Measurements from ENCODE around the gene PPP1R36. TPM values are rescaled to one million over a fixed set of nuclear protein-coding genes. Genes with fewer than 3 reads are reported as not detected.
"Not testable (repeated sequence)": the region's sequence is repeated elsewhere in the genome, so short reads cannot be mapped to it uniquely, and the experiment has no call there.

PPP1R36 gene
- total RNA-seq, 2 experiments from 2014 or later: 0.50 TPM; not detected in 1

DNA sequence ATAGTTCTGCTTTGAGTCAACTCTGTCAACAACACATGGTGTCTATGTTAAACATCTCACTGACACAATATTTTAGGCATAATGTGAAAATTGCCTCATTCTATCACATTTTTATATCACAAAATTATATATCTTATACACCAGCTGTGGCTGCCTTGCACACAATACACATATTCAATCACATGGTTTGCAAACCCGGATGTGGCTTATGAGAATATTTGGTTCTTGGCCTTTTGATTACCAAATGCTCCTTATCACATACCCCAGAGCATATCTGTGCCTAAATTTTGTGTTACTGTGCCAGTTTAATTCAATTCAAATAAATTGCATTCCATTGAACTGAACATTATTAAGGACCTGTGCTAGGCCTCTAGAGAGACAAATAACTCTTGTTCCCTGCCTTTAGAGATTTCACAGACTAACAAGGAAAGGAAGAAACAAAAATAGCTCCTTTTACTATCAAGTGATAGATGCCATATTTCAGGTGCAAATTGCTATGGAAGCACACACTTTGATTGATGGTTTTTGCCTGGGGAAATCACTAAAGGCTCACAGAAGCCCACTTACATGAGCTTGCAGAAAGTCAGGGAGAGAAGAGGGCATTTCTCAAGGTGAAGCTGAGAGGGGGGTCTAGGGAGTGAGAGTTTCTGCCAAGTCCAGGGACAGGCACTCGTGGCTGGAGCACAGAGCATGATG is 63.4 kb downstream of the PPP1R36 start:
- H3K9me3 Mint-ChIP-seq: no peaks in the 10 kb centered on the region
- CTCF ChIA-PET: interaction anchor here (1.9 kb wide), 1 partner anchor 23 kb away, joined by 6 read pairs; no protein-coding TSS in a partner anchor
- no peak for DNase-seq
- H3K4me3 Mint-ChIP-seq: no peak overlapping the region
- no peak overlapping the region for H3K27ac Mint-ChIP-seq
- POLR2A ChIA-PET: no interaction called here
- peaks cover 8% of the 10 kb centered on the region for H3K27me3 Mint-ChIP-seq
- no peaks in the 10 kb centered on the region for H3K36me3 Mint-ChIP-seq (ENCODE audit: low read depth)
- no peaks in the 10 kb centered on the region for H3K4me1 Mint-ChIP-seq

DNA sequence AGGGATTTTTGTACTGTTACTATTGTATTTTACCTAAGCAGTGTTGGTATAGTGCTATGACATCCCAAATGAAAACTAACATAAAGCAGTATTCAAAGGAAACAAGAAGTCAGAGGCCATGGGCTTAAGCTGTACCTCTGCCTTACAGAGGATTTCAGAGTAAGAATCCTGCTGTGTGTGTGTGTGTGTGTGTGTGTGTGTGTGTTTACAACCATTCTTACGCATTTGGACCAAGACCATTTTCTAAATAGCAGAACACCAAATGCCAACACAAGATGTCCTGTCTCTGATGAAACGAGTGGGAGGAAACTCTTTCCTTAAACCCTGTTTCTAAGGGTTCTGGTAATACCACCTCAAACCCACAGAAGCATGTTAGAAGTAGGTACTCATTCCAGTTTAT is 64.4 kb downstream of the PPP1R36 start:
- ChIA-PET POLR2A (no interaction called here), CTCF (interaction anchor here (0.9 to 1.3 kb wide), 2 partner anchors 17 to 339 kb away, joined by 3 read pairs; no protein-coding TSS in a partner anchor)
- Mint-ChIP-seq H3K27me3 (peaks cover 8% of the 10 kb centered on the region), H3K4me1 (no peaks in the 10 kb centered on the region), H3K27ac (no peak overlapping the region), H3K36me3 (ENCODE audit: low read depth) (no peaks in the 10 kb centered on the region), H3K4me3 (no peak overlapping the region), H3K9me3 (no peaks in the 10 kb centered on the region)
- no peak for DNase-seq

DNA sequence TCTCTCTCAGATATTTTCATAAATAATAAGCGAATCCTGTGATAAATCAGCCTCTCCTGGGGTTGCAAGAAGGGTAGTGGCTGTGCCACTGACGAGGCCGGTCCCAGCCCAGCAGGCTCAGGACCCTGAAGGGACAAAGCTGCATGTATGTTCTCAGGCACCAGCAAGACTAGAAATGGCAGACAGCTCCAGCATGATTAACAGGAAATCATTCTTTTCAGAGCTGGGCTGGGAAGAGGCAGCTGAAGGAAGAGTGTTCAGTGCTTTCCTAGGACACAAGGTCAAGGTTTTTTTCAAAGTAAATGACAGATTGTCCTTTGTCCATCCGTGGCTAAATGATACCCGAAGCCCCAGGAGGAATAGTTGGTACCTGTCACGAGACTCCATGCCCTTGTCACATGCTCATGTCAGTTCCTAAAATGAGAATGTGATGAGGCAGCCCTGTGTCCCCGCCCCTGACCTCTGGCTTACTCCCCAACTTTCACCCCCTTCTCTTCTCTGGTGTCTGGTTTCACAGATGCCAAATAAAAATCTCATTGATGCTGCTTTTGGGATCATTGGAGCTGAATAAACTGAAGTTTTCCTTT is 65.1 kb downstream of the PPP1R36 start:
- H3K27ac Mint-ChIP-seq: no peak overlapping the region
- no peaks in the 10 kb centered on the region for H3K36me3 Mint-ChIP-seq (ENCODE audit: low read depth)
- H3K27me3 Mint-ChIP-seq: peaks cover 7% of the 10 kb centered on the region
- CTCF ChIA-PET: interaction anchor here (0.9 to 1.3 kb wide), 2 partner anchors 16 to 338 kb away, joined by 3 read pairs; no protein-coding TSS in a partner anchor
- no peak for DNase-seq
- POLR2A ChIA-PET: no interaction called here
- no peak overlapping the region for H3K4me3 Mint-ChIP-seq
- no peaks in the 10 kb centered on the region for H3K4me1 Mint-ChIP-seq
- H3K9me3 Mint-ChIP-seq: no peaks in the 10 kb centered on the region

DNA sequence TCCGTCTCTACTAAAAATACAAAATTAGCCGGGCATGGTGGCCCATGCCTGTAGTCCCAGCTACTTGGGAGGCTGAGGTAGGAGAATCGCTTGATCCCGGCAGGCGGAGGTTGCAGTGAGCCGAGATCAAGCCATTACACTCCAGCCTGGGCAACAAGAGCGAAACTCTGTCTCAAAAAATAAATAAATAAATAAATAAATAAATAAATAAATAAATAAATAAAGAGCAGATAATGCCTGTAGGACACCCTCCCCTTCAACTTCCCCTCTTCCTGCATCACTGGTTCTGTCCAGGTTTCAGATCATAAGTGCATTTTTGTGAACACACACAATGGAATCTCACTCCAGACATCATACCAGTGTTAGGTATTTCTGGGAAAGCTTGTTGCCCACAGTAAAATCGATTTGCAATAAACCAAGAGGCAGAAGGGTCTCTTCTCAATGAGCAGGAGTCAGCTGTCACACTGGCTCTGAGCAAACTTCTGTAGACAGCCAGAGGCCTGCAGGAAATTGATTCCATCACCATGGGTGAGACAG is 68.2 kb downstream of the PPP1R36 start:
- DNase-seq; POLR2A ChIA-PET; H3K9me3 Mint-ChIP-seq; H3K4me1 Mint-ChIP-seq; H3K4me3 Mint-ChIP-seq; H3K27ac Mint-ChIP-seq; H3K36me3 Mint-ChIP-seq (ENCODE audit: low read depth): not testable (repeated sequence)
- peaks cover 15% of the 10 kb centered on the region for H3K27me3 Mint-ChIP-seq
- CTCF ChIA-PET: interaction anchor here (0.5 to 3.1 kb wide), 4 partner anchors 18 to 588 kb away, joined by 3 to 14 read pairs (median 4); no protein-coding TSS in a partner anchor

DNA sequence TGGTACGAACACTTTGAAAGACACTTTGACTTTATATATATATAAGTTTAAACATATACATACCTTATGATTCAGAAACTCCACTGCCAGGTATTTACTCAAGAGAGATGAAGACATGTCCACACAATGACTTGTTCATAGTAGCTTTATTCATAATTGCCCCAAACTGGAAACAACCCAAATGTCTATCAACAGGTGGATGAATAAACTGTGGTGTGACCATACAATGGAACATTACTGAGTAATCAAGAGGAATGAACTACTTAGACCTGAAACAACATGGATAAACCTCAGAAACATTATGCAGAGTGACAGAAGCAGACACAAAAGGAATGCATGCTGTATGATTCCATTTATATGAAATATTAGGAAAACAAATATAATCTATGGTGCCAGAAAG is 71.1 kb downstream of the PPP1R36 start:
- DNase-seq: no peak
- Mint-ChIP-seq H3K36me3 (ENCODE audit: low read depth) (no peaks in the 10 kb centered on the region), H3K4me1 (peaks cover 11% of the 10 kb centered on the region), H3K27me3 (peaks cover 18% of the 10 kb centered on the region), H3K4me3 (no peak overlapping the region), H3K9me3 (no peaks in the 10 kb centered on the region), H3K27ac (no peak overlapping the region)
- ChIA-PET CTCF (no interaction called here), POLR2A (no interaction called here)

DNA sequence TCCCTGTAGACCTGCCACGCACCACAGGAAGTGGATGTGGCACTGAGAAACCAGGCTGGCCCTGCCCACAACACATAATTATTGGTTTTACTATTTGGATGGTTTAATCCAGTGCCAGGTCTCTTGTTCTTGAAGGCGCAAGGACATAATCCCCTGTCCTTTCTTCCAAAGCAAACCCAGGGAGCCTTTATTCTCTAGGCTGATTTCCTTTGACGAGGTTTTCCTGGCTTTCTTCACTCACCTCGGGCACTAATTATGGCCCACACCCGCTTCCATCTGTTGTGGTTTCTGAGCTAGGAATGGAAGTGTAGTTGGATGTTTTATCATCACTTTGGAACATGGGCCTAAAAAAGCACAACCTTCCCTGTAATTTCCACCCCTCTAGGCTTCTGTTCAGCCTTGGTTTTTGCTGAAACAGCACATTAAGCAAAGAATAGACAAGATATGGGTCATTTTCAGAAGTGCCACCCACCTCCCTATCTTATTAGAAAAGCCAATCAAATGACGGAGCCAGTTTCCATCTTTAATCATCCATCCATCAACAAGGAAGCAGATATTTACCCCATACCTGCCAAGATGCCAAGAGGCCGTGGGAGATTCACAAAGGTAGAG is 73.9 kb downstream of the PPP1R36 start:
- no peaks in the 10 kb centered on the region for H3K36me3 Mint-ChIP-seq (ENCODE audit: low read depth)
- POLR2A ChIA-PET: no interaction called here

DNA sequence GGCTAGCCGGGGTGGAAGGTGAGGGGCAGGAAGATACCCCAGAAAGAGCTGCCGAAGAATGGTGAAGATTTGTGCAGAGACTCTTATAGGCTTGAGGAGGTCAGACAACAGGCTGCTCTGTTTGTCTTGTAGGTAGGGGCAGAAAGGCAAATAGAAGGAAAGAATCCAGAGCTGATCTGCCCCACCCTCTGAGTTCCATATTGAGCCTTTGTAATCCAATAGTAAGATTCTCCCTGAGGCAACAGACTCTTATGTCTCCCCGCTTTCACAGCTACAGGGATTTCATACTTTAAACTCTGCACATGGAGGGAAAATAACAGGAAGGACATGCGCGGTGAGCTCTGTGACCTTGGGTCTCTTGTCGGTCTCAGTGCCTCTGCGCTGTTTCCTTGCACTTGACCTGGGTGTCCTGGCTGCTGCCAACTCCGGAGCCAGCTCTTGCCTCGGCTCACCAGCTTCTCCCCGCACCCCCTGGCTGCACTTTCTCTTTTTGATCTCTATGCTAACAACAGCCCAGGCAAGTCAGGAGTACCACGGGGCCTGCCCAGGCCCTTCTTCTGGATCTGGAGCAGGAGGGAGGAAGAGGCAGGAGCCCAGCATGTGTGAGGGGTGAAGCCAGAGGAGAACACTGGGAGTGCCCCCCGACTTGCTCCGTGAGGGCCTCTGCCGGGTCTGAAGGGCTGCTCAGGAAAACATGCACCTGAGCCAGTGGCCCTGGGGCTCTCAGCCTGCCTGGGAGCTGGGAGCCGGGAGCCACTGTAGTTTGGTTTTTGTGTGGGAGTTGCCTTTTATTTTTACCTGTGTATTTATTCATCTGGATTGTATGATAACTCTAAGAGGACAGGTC is 75.8 kb downstream of the PPP1R36 start:
- ChIA-PET CTCF (interaction anchor here (0.8 to 1.5 kb wide), 3 partner anchors 11 to 170 kb away, joined by 3 to 4 read pairs (median 3); partner anchors contain the start of gene HSPA2), POLR2A (no interaction called here)
- Mint-ChIP-seq H3K9me3 (no peaks in the 10 kb centered on the region), H3K4me1 (peaks cover 11% of the 10 kb centered on the region), H3K36me3 (ENCODE audit: low read depth) (no peaks in the 10 kb centered on the region), H3K4me3 (no peak overlapping the region), H3K27ac (no peak overlapping the region), H3K27me3 (peaks cover 14% of the 10 kb centered on the region)
- DNase-seq: no peak

More for the DNA sequence above, 73.9 kb downstream of the PPP1R36 start:
- H3K27me3 Mint-ChIP-seq: peaks cover 11% of the 10 kb centered on the region
- CTCF ChIA-PET: no interaction called here
- no peak overlapping the region for H3K27ac Mint-ChIP-seq
- H3K4me1 Mint-ChIP-seq: peaks cover 11% of the 10 kb centered on the region
- no peaks in the 10 kb centered on the region for H3K9me3 Mint-ChIP-seq
- DNase-seq: no peak
- H3K4me3 Mint-ChIP-seq: no peak overlapping the region

DNA sequence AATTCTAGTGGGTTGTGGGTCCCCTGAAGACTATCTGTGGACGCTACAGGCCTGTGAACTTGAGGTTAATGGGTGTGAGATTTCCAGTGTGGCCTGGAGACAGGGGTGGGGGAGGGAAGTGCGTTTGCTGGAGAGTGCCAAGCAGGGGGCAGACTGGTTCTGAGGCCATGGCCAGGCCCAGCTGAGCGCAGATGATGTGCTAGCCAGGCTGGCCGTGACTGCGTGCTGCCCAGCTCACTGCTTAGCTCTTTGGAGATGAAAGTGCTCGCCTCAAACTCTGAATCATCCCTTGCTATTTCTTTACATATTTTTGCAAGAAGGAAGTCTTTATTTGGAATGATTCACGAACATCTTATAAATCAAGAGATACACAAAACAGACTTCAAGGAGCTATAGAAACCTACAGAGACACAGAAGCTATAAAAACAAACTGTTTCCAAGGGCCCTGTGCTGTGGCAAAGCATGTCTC is 79.2 kb downstream of the PPP1R36 start:
- no peak overlapping the region for H3K4me3 Mint-ChIP-seq
- H3K4me1 Mint-ChIP-seq: no peaks in the 10 kb centered on the region
- H3K9me3 Mint-ChIP-seq: no peaks in the 10 kb centered on the region
- no peak for DNase-seq
- H3K36me3 Mint-ChIP-seq (ENCODE audit: low read depth): no peaks in the 10 kb centered on the region
- ChIA-PET POLR2A (no interaction called here), CTCF (interaction anchor here (0.6 to 1.5 kb wide), 3 partner anchors 30 to 236 kb away, joined by 3 to 5 read pairs (median 4); no protein-coding TSS in a partner anchor)
- no peak overlapping the region for H3K27ac Mint-ChIP-seq
- peaks cover 8% of the 10 kb centered on the region for H3K27me3 Mint-ChIP-seq

DNA sequence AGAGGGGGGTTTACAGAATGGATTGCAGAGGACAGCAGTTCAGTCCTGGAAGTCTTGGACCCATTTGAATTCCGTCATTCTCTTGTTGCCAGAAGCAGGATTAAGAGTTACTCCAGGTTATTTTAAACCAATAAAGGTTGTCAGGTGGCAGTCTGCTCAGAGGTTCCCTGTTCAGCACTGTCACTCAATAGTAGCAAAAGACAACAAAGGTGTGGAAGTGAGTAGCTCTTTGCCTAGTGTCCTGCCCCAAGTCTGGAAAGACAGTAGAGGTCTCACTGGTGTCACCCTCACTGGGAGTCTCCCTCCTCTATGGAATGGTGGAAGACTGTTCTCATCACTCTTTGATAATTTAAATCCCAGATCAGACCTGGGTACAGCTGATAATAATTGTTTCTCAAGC is 81.0 kb downstream of the PPP1R36 start:
- H3K4me1 Mint-ChIP-seq: no peaks in the 10 kb centered on the region
- no peak overlapping the region for H3K27ac Mint-ChIP-seq
- ChIA-PET CTCF (interaction anchor here (0.5 to 1.9 kb wide), 5 partner anchors 9 to 262 kb away, joined by 3 to 5 read pairs (median 3); partner anchors contain the start of gene HSPA2), POLR2A (no interaction called here)
- no peak for DNase-seq
- no peaks in the 10 kb centered on the region for H3K36me3 Mint-ChIP-seq (ENCODE audit: low read depth)
- no peaks in the 10 kb centered on the region for H3K9me3 Mint-ChIP-seq
- H3K4me3 Mint-ChIP-seq: no peak overlapping the region
- H3K27me3 Mint-ChIP-seq: peaks cover 8% of the 10 kb centered on the region

DNA sequence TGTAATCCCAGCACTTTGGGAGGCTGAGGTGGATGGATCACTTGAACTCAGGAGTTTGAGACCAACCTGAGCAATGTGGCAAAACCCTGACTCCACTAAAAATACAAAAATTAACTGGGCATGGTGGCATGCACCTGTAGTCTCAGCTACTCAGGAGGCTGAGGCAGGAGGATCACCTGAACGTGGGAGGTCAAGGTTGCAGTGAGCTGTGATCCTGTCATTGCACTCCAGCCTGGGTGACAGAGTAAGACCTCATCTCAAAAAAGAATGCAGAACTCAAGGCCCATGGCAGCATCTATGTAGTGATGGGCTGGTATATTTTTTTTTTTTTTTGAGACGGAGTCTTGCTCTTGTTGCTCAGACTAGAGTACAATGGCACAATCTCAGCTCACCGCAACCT is 81.5 kb downstream of the PPP1R36 start:
- H3K27ac Mint-ChIP-seq; POLR2A ChIA-PET; H3K36me3 Mint-ChIP-seq (ENCODE audit: low read depth); H3K9me3 Mint-ChIP-seq; DNase-seq; H3K4me1 Mint-ChIP-seq; H3K27me3 Mint-ChIP-seq; H3K4me3 Mint-ChIP-seq: not testable (repeated sequence)
- CTCF ChIA-PET: interaction anchor here (1.0 to 1.9 kb wide), 3 partner anchors 12 to 91 kb away, joined by 3 to 4 read pairs (median 3); partner anchors contain the start of gene HSPA2

DNA sequence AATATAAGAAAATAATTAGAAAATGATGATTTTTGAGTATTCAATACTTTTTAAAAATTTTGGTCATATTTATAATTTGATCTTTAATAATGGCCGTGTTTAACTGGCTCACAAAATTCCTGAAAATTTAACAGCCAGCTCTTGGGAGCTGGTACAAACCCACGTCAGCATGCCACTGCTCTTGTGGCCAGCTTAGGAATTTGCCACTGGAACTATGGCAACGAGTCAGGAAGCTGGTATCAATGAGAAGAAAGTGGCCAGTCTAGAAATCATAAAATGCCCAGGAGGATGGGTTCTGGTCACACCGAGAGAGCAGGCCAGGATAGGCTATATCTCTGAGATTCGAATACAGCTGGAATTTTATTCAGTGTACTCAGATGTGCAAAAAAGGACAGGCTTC is 82.3 kb downstream of the PPP1R36 start:
- Mint-ChIP-seq H3K4me3 (no peak overlapping the region), H3K4me1 (peaks cover 4% of the 10 kb centered on the region), H3K27me3 (peaks cover 8% of the 10 kb centered on the region), H3K27ac (no peak overlapping the region), H3K9me3 (no peaks in the 10 kb centered on the region), H3K36me3 (ENCODE audit: low read depth) (no peaks in the 10 kb centered on the region)
- CTCF ChIA-PET: no interaction called here
- DNase-seq: no peak
- POLR2A ChIA-PET: no interaction called here

DNA sequence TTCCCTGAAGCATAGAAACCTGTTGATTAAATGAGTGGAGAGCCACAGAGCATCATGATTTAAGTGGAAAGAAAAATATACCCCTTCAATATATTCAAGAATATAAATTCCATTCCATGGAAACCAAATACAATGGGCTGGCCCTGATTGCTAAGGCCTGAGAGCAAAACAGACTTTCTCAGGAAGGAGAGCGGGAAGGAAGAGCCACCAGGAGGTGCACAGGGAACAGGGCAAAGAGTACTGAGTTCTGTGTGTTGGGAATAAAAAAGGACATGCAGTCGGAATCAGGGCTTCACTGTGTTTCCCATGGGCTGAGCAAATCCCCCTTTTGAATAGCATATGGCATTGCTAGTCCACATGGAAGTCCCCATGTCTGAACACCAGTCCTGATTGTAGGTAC is 84.8 kb downstream of the PPP1R36 start:
- CTCF ChIA-PET: no interaction called here

More for the DNA sequence above, 84.8 kb downstream of the PPP1R36 start:
- Mint-ChIP-seq H3K27me3 (peaks cover 16% of the 10 kb centered on the region), H3K27ac (no peak overlapping the region), H3K9me3 (no peaks in the 10 kb centered on the region), H3K36me3 (ENCODE audit: low read depth) (no peaks in the 10 kb centered on the region), H3K4me1 (peaks cover 4% of the 10 kb centered on the region), H3K4me3 (no peak overlapping the region)
- POLR2A ChIA-PET: no interaction called here
- DNase-seq: no peak

All from activated CD4-positive, alpha-beta T cell treated with anti-CD3 and anti-CD28 coated beads, Interleukin-2, amount 10 ng/mL, durations not matched to agents 7 days and 5 days (primary cell).